Measurements from ENCODE around the gene CD58.

GRCh38 chr1:116486424-116486823 is 84.4 kb downstream of the CD58 start:
- TF ChIP-seq, protein P1, sequence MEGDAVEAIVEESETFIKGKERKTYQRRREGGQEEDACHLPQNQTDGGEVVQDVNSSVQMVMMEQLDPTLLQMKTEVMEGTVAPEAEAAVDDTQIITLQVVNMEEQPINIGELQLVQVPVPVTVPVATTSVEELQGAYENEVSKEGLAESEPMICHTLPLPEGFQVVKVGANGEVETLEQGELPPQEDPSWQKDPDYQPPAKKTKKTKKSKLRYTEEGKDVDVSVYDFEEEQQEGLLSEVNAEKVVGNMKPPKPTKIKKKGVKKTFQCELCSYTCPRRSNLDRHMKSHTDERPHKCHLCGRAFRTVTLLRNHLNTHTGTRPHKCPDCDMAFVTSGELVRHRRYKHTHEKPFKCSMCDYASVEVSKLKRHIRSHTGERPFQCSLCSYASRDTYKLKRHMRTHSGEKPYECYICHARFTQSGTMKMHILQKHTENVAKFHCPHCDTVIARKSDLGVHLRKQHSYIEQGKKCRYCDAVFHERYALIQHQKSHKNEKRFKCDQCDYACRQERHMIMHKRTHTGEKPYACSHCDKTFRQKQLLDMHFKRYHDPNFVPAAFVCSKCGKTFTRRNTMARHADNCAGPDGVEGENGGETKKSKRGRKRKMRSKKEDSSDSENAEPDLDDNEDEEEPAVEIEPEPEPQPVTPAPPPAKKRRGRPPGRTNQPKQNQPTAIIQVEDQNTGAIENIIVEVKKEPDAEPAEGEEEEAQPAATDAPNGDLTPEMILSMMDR (IDR thresholded peaks at IDR 0.05), result no peak
- no peak for TF ChIP-seq POLR2A (IDR thresholded peaks at IDR 0.05)
